Bronchial epithelial cell (primary cell): Measurements from ENCODE around the gene RBM20. TPM values are rescaled to one million over a fixed set of nuclear protein-coding genes. Genes with fewer than 3 reads are reported as not detected.
A peak's percentile ranks its signal among the peaks of the same experiment; 100 is the strongest.
"Not testable (repeated sequence)": the region's sequence is repeated elsewhere in the genome, so short reads cannot be mapped to it uniquely, and the experiment has no call there.

Experiments
- DNase-seq: peaks from one replicate; pipeline ENCODE4 v3.0.0-alpha.2; 2010; ENCODE audit warnings: low read depth
- FAIRE-seq: peaks from 2 replicates; lab custom pipeline; 2011; peaks lifted over from hg19 to GRCh38; lab: Jason Lieb, UNC
- H3K27me3 ChIP-seq: 2 replicates; pipeline ENCODE4 v1.5.1; 2011; ENCODE audit warnings: low read length; ENCODE audit not compliant: control insufficient read depth, insufficient read depth
- H3K36me3 ChIP-seq: 2 replicates; pipeline ENCODE4 v1.5.1; 2011; ENCODE audit warnings: low read length; ENCODE audit not compliant: control insufficient read depth, insufficient read depth
- H3K4me3 ChIP-seq: 2 replicates; pipeline ENCODE4 v1.5.1; 2011; ENCODE audit warnings: mild to moderate bottlenecking, low read depth, low read length, control low read depth
- total RNA-seq: library from RNA; depleted of rRNA; stranded (reverse); fragments of >200 nt; gene quantifications from 2 replicates; pipeline ENCODE4 v1.2.1, GENCODE V29; 2014
- TF ChIP-seq, protein P1 (sequence below): IDR thresholded peaks from 2 replicates; pipeline ENCODE4 v1.5.1; 2011; ENCODE audit warnings: mild to moderate bottlenecking, moderate library complexity, low read length, control low read depth, inconsistent platforms; ENCODE audit not compliant: insufficient read depth, severe bottlenecking

RBM20 gene
- total RNA-seq, 1 donor from 2014 or later = not detected

DNA sequence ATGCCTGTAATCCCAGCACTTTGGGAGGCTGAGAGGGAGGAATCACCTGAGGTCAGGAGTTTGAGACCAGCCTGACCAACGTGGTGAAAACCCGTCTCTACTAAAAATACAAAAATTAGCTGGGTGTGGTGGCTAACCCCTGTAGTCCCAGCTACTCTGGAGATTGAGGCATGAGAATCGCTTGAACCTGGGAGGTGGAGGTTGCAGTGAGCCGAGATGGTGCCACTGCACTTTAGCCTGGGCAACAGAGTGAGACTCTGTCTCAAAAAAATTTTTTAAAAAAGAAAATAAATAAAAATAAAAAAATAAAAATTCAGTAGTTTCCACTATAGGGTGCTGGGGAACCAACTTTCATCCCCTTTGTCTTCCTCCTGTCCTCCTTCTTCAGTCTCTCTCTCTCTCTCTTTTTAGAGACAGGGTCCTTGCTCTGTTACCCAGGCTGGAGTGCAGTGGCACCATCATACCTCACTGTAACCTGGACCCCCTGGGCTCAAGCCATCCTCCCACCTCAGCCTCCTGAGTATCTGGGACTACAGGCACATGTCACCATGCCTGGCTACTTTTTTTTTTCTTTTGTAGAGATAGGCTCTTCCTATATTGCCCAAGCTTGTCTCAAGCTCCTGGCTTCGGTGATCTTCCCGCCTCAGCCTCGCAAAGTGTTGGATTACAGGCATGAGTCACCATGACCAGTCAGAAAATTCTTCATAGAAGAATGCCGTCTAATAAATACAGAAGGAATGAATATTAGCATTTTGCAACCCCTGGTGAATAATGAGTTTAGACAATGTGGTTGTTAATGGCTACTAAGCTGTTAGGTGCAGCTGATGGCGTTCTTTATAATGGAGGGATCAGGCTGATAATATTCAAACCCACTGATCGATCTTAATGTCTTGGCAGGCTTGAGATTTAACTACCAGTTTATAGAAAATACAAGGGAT, 20.6 kb downstream of the RBM20 start:
- no peak overlapping the region for H3K4me3 ChIP-seq
- TF ChIP-seq, protein P1, sequence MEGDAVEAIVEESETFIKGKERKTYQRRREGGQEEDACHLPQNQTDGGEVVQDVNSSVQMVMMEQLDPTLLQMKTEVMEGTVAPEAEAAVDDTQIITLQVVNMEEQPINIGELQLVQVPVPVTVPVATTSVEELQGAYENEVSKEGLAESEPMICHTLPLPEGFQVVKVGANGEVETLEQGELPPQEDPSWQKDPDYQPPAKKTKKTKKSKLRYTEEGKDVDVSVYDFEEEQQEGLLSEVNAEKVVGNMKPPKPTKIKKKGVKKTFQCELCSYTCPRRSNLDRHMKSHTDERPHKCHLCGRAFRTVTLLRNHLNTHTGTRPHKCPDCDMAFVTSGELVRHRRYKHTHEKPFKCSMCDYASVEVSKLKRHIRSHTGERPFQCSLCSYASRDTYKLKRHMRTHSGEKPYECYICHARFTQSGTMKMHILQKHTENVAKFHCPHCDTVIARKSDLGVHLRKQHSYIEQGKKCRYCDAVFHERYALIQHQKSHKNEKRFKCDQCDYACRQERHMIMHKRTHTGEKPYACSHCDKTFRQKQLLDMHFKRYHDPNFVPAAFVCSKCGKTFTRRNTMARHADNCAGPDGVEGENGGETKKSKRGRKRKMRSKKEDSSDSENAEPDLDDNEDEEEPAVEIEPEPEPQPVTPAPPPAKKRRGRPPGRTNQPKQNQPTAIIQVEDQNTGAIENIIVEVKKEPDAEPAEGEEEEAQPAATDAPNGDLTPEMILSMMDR = no peak
- DNase-seq = peak; percentile 97
- FAIRE-seq = no peak
- H3K27me3 ChIP-seq = no peaks in the 10 kb centered on the region
- no peaks in the 10 kb centered on the region for H3K36me3 ChIP-seq

DNA sequence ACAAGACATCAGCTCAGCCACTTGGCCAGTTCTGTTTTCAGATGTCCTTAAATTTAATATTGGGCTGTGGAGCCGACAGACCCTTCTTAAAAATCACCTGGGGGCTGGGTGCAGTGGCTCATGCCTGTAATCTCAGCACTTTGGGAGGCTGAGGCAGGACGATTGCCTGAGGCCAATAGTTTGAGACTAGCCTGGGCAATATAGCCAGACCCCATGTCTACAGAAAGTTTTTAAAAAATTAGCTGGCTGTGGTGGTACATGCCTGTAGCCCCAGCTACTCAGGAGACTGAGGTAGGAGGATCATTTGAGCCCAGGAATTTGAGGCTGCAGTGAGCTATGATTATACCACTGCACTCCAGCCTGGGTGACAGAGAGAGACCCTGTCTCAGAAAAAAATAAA, 22.1 kb downstream of the RBM20 start:
- FAIRE-seq, DNase-seq, H3K4me3 ChIP-seq, H3K27me3 ChIP-seq, H3K36me3 ChIP-seq: not testable (repeated sequence)

DNA sequence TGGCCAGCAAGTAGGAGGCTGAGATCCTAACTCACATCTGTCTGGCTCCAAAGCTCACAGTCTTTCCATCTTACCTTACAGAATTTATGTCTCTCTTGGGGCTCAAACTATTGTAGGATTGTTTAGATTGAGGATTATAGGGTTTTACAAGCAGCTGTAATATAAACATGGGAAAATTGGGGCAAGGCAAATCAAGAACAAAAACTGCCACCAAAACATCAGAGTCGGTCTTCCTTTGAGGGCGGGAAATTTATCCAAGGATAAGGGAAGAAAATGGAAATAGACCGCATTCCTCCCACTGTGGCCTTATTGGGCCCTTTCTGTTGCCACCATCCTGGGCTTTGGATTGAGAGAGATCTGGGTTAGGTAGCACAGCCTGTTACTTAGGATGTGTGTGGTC, 22.5 kb downstream of the RBM20 start:
- DNase-seq = no peak
- H3K4me3 ChIP-seq = no peak overlapping the region
- FAIRE-seq = no peak
- no peaks in the 10 kb centered on the region for H3K27me3 ChIP-seq
- TF ChIP-seq, protein P1 = no peak
- H3K36me3 ChIP-seq = no peaks in the 10 kb centered on the region

DNA sequence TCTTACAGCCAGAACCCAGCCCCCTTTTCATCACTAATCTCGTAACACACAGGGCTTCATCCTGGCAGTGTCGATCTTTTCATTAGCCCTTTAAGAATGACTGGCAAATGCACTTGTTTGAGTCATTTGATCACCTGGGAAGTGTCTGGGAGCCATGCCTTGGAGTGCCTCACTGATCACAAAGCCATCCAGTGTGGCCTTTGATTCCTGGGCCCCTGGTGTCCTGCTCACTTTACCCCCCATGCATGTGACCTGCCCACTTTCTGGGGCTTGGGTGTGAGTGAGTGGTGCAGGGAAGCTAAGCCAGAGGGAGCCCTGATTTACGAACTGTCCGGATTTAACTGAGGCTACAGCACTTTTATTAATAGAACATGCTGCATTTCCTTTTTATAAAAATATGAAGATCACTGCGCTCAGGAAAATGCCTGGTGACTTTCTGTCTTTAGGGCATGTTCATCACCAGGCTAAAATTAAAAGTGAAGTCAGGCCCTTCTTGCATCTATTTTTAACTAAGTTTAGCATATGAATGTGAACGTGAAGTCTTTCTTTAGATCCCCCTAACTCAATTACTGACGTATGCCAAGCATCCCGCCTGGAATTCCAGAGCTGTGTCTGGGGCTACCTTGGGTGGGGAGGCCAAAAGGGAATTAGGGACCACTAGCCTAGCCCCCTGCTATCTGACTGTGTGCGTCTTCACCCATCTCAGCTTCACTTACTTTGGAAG, 23.6 kb downstream of the RBM20 start:
- TF ChIP-seq, protein P1 = no peak
- Histone ChIP-seq H3K36me3 (no peaks in the 10 kb centered on the region), H3K27me3 (no peaks in the 10 kb centered on the region), H3K4me3 (no peak overlapping the region)
- FAIRE-seq (no peak), DNase-seq (no peak)

DNA sequence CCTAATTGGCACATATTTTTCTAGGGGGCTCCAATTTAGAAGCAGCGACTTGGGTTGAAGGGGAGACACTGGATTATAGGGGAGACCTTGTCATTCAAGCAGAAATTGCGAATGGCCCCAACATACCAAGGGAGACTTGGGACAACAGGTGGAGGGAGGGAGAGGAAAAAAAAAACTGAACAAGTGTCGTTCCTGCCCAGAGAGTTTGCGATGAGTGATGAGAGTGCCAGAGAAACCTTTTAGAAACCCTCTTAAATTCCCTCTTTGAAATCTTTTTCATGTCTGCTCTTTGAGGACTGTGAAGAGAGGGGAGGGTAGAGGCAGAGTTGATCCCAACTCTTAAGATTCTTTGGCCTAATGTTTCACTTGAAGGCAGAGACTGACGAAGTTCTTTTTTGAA, 24.3 kb downstream of the RBM20 start:
- no peaks in the 10 kb centered on the region for H3K27me3 ChIP-seq
- no peak for FAIRE-seq
- no peak for DNase-seq
- H3K36me3 ChIP-seq = no peaks in the 10 kb centered on the region
- TF ChIP-seq, protein P1 = no peak
- H3K4me3 ChIP-seq = no peak overlapping the region

DNA sequence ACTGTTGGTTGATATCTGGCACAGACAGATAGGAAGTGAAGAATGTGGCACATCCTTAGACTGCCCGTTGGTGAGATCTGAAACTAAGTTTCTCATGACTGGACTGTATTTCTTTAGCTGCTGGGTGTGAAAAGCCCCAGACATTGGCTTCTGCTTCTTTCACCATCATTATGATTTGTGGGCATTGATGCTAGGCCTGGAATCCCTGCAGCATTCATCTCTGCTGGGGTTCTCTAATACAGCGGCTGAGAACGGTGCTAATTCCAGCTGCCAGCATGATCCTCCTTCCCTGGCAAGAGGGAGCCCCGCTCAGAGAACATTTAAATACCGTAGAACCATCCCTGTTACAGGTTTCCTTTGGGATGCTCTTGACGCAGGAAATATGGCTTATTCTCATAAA, 26.2 kb downstream of the RBM20 start:
- DNase-seq (no peak), FAIRE-seq (no peak)
- Histone ChIP-seq H3K4me3 (no peak overlapping the region), H3K36me3 (no peaks in the 10 kb centered on the region), H3K27me3 (no peaks in the 10 kb centered on the region)
- TF ChIP-seq, protein P1 = no peak
